D721Med (cell line): ENCODE measurements around the gene STXBP5.

Source experiments
- DNase-seq: peaks from one replicate; pipeline ENCODE4 v3.0.0; 2011; ENCODE audit warnings: low spot score; ENCODE audit not compliant: insufficient read length
- FAIRE-seq: peaks from 2 replicates; lab custom pipeline; 2011; peaks lifted over from hg19 to GRCh38; lab: Jason Lieb, UNC
- CTCF ChIP-seq: IDR thresholded peaks from 2 replicates; pipeline ENCODE4 v1.5.1; 2012; ENCODE audit warnings: mild to moderate bottlenecking, control low read depth; ENCODE audit not compliant: insufficient read depth; ENCODE audit errors: missing control alignments

STXBP5 gene

GRCh38 chr6:147214248-147215227, 10.3 kb downstream of the STXBP5 start:
- TF ChIP-seq CTCF = no peak
- no peak for DNase-seq
- no peak for FAIRE-seq

- TF ChIP-seq CTCF = no peak
These were observed 12.7 kb downstream of the STXBP5 start for GRCh38 chr6:147216915-147217314.

DNA sequence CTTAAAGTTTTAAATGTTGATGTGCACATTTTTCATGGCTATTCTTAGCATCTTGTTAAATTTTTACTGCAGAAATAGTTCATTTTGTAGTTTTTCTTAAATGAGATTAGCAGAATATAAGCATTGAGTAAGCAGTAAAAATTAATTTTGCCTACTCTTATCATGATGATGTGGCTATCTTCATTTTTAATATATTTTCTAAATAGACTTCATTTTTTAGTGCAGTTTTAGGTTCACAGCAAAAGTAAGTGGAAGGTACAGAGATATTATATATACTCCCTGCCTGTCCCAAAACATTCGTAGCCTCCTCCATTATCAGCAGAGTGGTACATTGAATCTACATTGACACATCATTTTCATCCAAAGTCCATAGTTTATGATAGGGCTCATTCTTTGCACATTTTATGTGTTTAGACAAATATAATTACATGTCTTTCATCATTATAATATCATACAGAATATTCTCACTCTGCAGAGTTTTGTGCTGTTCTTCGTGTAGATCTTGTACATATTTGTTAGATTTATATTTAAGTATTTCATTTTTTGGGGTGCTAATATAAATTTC, 13.7 kb downstream of the STXBP5 start:
- no peak for TF ChIP-seq CTCF
- DNase-seq (no peak), FAIRE-seq (no peak)

More at GRCh38 chr6:147216915-147217314, 12.7 kb downstream of the STXBP5 start:
- DNase-seq (no peak), FAIRE-seq (no peak)

DNA sequence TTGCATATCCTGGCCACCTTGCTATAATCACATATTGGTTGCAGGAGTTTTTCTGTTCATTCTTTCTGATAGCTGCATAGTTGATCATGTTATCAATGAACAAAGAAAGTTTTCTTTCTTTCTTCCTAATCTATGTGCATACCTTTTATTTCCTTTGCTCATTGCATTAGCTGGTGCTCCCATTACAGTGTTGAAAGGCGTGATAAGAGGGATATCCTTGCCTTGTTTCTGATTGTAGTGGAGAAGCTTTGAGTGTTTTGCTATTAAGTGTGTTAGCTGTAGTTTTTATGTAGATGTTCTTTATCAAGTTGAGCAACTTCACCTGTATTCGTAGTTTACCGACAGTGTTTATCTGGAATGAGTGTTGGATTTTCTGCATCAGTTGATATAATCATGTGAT, 14.6 kb downstream of the STXBP5 start:
- DNase-seq (no peak), FAIRE-seq (no peak)
- no peak for TF ChIP-seq CTCF

DNA sequence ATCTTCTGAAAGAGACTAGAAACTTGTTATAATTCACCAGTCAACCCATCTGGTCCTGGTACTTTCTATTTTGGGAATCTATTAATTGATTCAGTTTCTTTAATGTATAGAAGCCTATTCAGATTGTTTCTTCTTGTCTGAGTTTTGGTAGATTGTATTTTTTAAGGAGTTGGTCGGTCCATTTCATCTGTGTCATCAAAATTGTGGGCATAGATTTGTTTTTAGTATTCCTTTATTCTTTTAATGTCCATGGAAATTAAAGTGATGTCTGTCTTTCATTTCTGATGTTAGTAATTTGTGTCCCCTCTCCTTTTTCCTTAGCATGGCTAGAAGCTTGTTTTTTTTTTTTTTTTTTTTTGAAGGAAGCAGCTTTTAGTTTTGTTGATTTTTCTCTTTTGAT, 15.2 kb downstream of the STXBP5 start:
- no peak for FAIRE-seq
- no peak for TF ChIP-seq CTCF
- DNase-seq = no peak

- no peak for FAIRE-seq
- no peak for DNase-seq
- TF ChIP-seq CTCF = no peak
These were observed 16.1 kb downstream of the STXBP5 start for GRCh38 chr6:147220345-147220744.

- no peak for DNase-seq
- TF ChIP-seq CTCF = no peak
- FAIRE-seq = no peak
These were observed 17.5 kb downstream of the STXBP5 start for GRCh38 chr6:147221739-147222138.
